Osteoblast (primary cell): ENCODE results near the gene EMID1. TPM values are rescaled to one million over a fixed set of nuclear protein-coding genes. Genes with fewer than 3 reads are reported as not detected.
"Not testable (repeated sequence)": the region's sequence is repeated elsewhere in the genome, so short reads cannot be mapped to it uniquely, and the experiment has no call there.

Experiments
- DNase-seq: peaks from one replicate; pipeline ENCODE4 v3.0.0; 2011; ENCODE audit warnings: low spot score, mixed read lengths; ENCODE audit not compliant: insufficient read length; ENCODE audit errors: missing footprints
- H2AFZ ChIP-seq: 2 replicates; pipeline ENCODE4 v1.6.0; 2011; ENCODE audit warnings: mild to moderate bottlenecking, low read length
- H3K27ac ChIP-seq: 2 replicates; pipeline ENCODE4 v1.5.1; 2011; ENCODE audit warnings: mild to moderate bottlenecking, low read depth, low read length, moderate library complexity
- H3K27me3 ChIP-seq: 2 replicates; pipeline ENCODE4 v1.6.0; 2012; ENCODE audit warnings: mild to moderate bottlenecking, control low read depth, inconsistent platforms, low read length, moderate library complexity; ENCODE audit not compliant: insufficient read depth
- H3K36me3 ChIP-seq: 2 replicates; pipeline ENCODE4 v1.5.1; 2011; ENCODE audit warnings: mild to moderate bottlenecking, low read length, control low read depth, moderate library complexity; ENCODE audit not compliant: insufficient read depth
- H3K4me1 ChIP-seq: 2 replicates; pipeline ENCODE4 v1.5.1; 2011; ENCODE audit warnings: mild to moderate bottlenecking, low read length, control low read depth, moderate library complexity; ENCODE audit not compliant: insufficient read depth
- H3K4me2 ChIP-seq: 2 replicates; pipeline ENCODE4 v1.6.0; 2011; ENCODE audit warnings: mild to moderate bottlenecking, low read length; ENCODE audit not compliant: insufficient read depth
- H3K4me3 ChIP-seq: fragments of 200-600 bp; sonication (generic); 3 replicates; pipeline ENCODE4 v1.5.1; 2012; ENCODE audit warnings: mild to moderate bottlenecking, low read length, inconsistent platforms; ENCODE audit not compliant: insufficient read depth
- H3K79me2 ChIP-seq: 2 replicates; pipeline ENCODE4 v1.6.0; 2012; ENCODE audit warnings: mild to moderate bottlenecking, low read length, control low read depth, inconsistent platforms; ENCODE audit not compliant: insufficient read depth
- H3K9me3 ChIP-seq: 2 replicates; pipeline ENCODE4 v1.5.1; 2011; ENCODE audit warnings: low read depth, low read length, control low read depth
- H4K20me1 ChIP-seq: 2 replicates; pipeline ENCODE4 v1.6.0; 2012; ENCODE audit warnings: mild to moderate bottlenecking, low read length, control low read depth; ENCODE audit not compliant: insufficient read depth
- total RNA-seq: library from RNA; depleted of rRNA; stranded (reverse); fragments of >200 nt; gene quantifications from 2 replicates; pipeline ENCODE4 v1.2.3, GENCODE V29; 2012
- TF ChIP-seq, protein P1 (sequence below): IDR thresholded peaks from 2 replicates; pipeline ENCODE4 v1.5.1; 2011; ENCODE audit warnings: mild to moderate bottlenecking, low read depth, low read length, moderate library complexity; ENCODE audit errors: extremely low read depth

The EMID1 gene
- total RNA-seq, 1 donor = under 0.01 TPM

DNA sequence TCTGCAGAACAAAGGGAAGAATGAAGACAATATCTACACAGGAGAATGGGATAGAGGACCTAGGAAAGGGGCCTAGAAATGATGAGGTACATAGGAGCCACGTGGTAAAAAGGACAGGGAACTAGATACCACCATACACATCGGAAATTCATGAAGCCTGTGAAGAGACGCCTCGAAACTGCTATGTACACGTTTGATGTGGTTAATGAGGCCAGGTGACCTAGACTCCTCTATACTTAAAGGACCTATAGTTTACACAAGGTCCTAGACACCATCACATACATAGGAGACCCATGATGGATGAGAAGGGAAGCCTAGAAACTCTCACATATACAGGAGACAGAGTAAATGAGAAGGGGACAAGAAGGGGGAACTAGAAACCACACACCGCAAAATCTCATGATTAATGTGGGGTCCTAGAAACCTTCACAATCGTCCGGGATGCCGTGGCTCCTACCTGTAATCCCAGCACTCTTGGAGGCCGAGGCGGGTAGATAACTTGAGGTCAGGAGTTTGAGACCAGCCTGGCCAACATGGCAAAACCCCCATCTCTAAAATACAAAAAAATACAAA lies 38.3 kb downstream of the EMID1 start:
- Histone ChIP-seq H3K27ac (no peak overlapping the region), H3K9me3 (peaks cover 3% of the 10 kb centered on the region), H3K79me2 (no peaks in the 10 kb centered on the region), H2AFZ (no peak overlapping the region), H3K36me3 (no peaks in the 10 kb centered on the region), H3K4me2 (no peak overlapping the region), H4K20me1 (no peaks in the 10 kb centered on the region), H3K4me1 (no peaks in the 10 kb centered on the region), H3K27me3 (peaks cover 10% of the 10 kb centered on the region), H3K4me3 (no peak overlapping the region)
- no peak for DNase-seq
- TF ChIP-seq, protein P1, sequence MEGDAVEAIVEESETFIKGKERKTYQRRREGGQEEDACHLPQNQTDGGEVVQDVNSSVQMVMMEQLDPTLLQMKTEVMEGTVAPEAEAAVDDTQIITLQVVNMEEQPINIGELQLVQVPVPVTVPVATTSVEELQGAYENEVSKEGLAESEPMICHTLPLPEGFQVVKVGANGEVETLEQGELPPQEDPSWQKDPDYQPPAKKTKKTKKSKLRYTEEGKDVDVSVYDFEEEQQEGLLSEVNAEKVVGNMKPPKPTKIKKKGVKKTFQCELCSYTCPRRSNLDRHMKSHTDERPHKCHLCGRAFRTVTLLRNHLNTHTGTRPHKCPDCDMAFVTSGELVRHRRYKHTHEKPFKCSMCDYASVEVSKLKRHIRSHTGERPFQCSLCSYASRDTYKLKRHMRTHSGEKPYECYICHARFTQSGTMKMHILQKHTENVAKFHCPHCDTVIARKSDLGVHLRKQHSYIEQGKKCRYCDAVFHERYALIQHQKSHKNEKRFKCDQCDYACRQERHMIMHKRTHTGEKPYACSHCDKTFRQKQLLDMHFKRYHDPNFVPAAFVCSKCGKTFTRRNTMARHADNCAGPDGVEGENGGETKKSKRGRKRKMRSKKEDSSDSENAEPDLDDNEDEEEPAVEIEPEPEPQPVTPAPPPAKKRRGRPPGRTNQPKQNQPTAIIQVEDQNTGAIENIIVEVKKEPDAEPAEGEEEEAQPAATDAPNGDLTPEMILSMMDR = no peak

DNA sequence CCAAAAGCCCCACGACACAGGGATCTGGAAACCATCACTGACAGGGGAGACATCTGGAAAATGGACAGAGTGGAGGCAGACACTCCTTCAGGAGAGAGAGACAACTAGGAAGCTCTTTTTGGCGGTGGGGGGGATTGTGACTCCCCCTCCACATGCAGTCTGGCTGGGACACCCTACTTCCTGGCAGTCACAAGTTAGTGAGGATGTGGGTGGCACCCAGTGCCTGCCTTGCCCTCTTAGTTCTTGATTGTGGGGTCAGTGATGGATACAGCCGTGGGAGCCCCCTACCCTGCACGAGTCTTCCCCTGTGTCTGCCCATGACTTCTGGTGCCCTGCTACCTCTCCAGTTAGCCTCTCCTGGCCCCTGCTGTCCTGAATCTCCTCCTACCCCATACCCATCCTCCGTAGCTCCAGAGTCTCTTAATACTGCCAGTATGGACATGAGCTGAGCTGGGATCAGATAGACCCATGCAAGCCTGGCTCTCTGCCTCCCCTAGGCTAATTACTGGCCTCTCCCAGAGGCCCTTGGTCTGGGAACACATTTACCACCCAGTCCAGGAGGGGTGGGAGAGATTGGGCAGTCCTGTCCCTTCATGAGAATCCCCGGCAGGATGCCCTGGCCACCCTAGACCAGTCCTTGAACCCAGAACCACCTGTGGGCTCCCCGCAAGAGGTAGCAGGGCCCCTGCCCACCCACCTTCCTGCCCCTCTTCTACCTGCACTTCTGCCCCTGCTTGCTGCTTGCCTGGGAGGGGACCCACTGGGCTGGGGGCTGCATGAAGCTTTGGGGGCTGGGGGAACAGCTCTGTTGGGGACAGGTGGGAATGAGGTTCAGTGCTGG lies 39.3 kb downstream of the EMID1 start:
- Histone ChIP-seq H3K79me2 (no peaks in the 10 kb centered on the region), H3K4me3 (no peak overlapping the region), H3K9me3 (no peaks in the 10 kb centered on the region), H3K4me1 (no peaks in the 10 kb centered on the region), H4K20me1 (no peaks in the 10 kb centered on the region), H3K4me2 (no peak overlapping the region), H3K36me3 (no peaks in the 10 kb centered on the region), H3K27ac (no peak overlapping the region), H3K27me3 (peaks cover 10% of the 10 kb centered on the region), H2AFZ (no peak overlapping the region)
- peak; percentile 41 for DNase-seq
- TF ChIP-seq, protein P1 = no peak

DNA sequence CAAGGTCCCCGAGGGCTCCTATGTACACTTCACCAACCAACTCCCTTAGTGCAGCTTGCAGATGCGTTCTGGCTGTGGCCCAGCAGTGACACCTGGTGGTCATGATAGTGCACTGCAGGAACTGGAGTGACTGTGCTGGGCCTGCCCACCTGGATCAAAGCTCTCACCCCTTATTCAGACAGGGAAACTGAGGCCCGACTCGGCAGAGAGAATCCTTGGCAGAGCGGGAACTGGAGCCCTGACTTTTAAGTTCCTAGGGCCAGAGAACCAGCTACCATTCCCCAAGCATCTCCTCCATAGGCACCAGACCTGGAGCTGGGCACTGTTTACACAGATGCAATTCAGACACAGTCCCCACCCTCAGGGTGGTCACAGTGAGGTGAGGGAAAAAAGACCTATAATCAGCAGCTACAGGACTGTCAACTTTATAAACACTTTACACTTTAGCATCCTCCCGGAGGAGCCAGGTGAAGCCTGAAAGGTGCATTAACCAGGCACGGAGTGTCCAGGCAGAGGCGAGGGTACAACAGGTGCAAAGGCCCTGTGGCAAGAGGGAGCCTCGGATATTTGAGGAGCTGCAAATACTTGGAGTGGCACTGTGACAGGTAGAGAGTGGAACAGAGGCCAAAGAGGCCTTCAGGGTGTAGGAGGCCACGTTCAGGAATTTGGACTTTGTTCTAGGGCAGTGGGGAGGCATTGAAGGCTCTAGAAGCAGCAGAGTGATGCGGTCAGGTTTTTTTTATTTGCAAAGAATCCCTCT lies 40.1 kb downstream of the EMID1 start:
- H3K27me3 ChIP-seq = peaks cover 9% of the 10 kb centered on the region
- H3K4me1 ChIP-seq = no peaks in the 10 kb centered on the region
- TF ChIP-seq, protein P1 = peak; percentile 96
- H3K36me3 ChIP-seq = no peaks in the 10 kb centered on the region
- no peak overlapping the region for H2AFZ ChIP-seq
- H3K27ac ChIP-seq = no peak overlapping the region
- no peak overlapping the region for H3K4me3 ChIP-seq
- DNase-seq = peak; percentile 95
- H3K4me2 ChIP-seq = no peak overlapping the region
- no peaks in the 10 kb centered on the region for H4K20me1 ChIP-seq
- no peaks in the 10 kb centered on the region for H3K79me2 ChIP-seq
- no peaks in the 10 kb centered on the region for H3K9me3 ChIP-seq

DNA sequence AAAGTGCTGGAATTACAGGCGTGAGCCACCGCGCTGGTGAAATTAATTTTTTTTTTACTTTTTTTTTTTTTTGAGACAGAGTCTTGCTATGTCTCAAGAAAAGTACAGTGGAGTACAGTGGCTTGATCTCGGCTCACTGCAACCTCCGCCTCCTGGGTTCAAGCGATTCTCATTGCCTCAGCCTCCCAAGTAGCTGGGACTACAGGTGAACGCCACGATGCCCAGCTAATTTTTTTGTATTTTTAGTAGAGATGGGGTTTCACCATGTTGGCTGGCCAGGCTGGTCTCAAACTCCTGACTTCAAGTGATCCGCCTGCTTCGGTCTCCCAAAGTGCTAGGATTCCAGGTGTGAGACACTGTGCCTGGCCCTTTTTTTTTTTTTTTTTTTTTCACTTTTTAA lies 42.2 kb downstream of the EMID1 start:
- not testable (repeated sequence) for H3K79me2 ChIP-seq, H3K4me3 ChIP-seq, H3K4me2 ChIP-seq, H2AFZ ChIP-seq, DNase-seq, H3K4me1 ChIP-seq, H3K9me3 ChIP-seq, H3K27me3 ChIP-seq, H3K36me3 ChIP-seq, H4K20me1 ChIP-seq, H3K27ac ChIP-seq
